HG02852 (cell line): Measurements from ENCODE around the gene ADAMTS8.

Source experiments
- ATAC-seq: cut with Tn5 transposase; IDR thresholded peaks from one replicate; pipeline ENCODE4 v1.9.1; 2021; ENCODE audit warnings: mild to moderate bottlenecking, moderate library complexity; ENCODE audit not compliant: unreplicated experiment

Gene ADAMTS8

DNA sequence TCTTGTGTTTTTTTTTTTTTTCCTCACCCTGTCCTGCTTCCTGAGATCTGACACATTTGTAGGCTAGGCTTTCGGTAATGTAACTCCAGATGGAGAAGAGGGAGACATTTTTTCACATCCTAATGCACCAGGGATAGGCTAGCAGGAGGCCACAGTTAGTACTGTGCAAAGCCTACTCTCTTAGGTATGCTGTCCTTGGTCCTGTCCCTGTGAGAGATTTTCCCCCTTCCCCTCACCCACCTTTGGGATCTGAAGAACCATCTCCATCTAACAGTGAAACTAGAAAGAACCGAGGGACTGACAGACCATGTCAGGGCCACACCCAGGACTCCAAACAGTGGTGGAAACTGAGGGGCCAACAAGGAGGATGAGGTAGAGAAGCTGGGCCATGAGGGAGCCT lies 29.2 kb downstream of the ADAMTS8 start:
- no peak for ATAC-seq

DNA sequence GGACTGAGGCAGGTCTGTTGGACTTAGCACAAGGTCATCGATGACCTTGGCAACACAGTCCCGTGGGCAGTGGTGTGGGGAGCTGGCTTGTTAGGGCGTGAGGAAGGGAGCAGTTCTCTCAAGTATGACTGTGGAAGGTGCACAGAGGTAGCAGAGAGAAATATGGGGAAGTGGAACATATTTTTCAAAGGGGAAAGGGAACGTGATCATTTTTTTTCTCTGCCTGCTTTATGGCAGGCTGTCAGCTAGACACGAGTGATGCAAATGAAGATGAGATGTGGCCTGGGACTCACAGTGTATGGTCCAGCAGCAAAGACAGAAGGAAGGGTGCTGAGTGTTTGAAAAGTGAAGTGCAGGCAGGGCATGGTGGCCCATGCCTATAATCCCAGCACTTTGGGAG lies 30.6 kb downstream of the ADAMTS8 start:
- ATAC-seq = no peak

DNA sequence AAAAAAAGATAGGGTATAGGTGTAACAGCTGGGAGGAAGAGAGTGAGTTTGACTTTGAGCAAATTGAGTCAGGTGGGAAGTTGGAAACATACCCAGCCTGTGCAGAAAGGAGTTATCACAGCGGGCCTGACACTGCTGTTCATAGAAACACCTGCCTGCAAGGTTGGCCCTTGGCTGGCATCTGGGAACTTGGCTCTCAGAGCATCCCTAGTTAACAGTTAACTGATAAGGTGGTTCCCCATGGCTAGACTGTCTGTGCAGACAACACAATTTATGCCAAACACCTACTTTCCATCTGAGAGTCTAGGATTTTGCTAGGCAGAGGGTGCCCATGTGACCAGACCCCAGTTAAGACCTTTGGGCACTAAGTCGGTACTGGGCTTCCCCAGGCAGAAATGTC lies 31.4 kb downstream of the ADAMTS8 start:
- no peak for ATAC-seq

DNA sequence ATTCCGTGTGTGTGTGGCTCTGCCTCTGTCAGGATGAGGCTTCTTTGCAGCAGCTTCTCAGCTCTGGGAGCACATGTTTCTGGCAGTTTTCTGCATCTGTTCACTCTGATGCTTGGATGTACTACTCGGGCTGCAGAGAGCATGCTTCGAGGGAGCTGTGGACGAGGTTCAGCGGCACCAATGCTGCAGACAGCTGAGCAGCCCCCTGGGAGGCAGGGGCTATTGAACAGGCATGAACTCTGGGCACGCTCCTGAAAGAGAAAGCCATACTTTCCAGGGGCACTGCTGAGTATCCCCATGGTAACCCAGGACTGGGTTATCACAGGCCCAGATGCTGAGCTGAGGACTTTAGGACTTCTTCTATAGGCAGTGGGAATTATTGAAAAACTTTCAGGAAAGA lies 33.8 kb downstream of the ADAMTS8 start:
- ATAC-seq = no peak

DNA sequence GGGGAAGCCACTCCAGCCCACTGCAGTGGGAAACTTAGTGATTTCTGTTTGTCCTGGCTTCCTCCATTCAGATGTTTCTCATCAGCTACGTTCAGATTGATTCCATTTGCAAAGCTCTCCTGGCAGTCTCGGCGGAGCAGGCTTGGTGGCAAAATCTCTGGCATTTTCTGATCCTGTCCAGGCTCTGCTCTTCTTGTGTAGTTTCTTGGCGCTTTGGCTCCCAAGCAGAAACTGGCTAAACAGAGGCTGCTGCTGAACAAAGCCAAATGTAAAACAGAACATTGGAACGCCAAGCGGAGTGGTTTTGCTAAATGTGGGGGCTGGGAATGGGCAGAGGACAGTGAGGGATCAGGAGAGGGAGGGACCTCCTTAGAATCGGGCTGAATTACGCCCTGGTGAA lies 36.7 kb downstream of the ADAMTS8 start:
- no peak for ATAC-seq

DNA sequence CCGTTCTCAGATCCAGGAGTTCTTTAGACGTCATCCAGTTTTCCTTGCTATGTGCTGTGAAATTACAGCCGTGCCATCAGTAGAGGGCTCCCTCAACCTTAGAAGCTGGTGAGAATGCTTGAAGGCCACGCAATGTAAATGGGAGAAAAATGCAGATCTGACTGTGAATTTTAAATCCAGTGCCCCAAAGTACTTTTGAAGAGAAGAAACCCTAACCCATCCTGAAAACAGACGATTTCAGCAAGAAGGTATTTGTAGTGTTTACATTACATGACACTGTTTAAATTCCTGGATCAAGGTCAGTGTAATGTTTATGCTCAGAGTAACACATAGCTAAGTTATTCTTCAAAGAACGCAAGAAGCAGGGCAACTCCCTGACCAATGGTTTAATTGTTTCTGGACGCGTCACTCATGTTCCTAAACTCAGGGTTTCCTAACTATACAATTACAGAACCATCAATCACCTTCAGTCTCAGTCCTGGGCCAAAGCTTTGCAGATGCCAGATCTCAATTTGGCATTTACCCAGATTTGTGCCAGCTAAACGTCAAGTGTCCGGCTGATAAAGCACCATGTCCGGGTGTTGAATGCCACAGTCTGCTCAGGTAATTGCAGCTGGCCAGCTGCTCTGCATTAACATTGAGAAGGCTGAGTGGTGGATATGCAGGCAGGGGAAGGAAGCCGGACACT lies 38.2 kb downstream of the ADAMTS8 start:
- ATAC-seq = no peak

DNA sequence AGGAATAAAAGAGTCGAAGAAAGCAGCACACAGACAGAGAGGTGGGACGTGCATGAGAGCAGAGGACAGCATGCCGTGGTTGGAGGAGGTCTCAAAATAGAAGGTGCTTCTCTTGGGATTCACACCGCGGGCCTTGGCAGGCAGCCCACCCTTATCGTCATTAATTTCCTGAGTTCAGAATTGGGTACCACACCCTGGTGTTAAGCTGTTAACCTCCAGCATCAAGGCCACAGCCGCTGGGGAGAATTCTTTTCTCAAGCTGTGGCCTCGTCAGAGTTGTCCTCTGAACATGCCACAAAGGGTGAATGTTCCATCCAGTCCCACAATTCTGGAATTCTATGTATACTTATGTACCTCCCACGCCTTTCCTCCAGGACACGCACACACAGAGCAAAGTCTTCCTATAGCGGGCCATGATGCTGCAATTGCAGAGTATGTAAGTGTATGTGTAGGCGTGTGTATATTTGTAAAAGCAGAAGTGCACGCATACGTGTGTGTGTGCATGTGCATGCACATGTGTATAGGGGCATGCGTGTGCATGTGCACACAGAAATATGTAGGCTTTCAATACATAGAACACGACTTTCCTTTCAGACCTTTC lies 39.0 kb downstream of the ADAMTS8 start:
- no peak for ATAC-seq

DNA sequence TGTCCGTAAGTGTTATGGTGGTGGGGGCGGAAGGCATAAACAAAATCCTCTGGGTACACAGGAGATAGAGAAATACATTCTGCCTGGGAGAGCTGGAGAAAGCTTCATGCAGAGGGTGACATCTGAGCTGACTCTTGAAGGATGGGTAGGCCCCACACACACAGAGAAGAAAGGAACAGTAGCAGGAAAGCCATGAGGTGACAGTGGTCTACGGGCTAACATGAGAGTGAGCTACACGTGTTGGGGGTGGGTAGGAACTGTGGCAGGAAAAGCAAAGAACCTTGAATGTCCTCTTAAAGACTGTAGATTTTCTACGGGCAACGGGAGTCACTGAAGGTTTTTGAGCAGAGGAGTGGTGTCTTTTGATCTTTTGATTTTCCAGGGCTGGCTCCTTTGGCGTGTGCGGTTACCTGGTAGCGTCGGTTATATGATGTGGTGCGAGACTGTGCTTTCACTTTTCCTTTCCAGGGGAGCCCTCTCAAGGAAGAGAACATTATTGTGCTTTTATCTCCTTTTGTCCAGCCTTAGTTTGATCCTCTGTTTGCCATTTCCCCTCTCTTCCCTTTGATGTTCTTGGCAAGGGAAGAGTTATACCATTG lies 39.7 kb downstream of the ADAMTS8 start:
- ATAC-seq = no peak

DNA sequence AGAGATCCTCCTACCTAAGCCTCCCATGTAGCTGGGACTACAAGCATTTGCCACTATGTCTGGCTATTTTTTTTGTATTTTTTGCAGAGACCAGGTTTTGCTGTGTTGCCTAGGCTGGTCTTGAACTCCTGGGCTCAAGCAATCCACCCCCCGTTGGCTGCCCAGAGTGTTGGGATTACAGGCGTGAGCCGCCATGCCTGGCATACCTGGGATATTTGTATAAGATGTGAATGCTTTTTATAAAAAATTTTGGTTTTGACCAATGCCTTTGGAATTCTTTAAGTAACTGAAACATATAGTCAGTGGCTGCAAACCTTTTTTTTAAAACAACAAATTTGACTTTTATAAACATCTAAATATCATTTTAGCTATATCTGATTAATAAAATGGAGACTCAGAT lies 42.4 kb downstream of the ADAMTS8 start:
- ATAC-seq = no peak

DNA sequence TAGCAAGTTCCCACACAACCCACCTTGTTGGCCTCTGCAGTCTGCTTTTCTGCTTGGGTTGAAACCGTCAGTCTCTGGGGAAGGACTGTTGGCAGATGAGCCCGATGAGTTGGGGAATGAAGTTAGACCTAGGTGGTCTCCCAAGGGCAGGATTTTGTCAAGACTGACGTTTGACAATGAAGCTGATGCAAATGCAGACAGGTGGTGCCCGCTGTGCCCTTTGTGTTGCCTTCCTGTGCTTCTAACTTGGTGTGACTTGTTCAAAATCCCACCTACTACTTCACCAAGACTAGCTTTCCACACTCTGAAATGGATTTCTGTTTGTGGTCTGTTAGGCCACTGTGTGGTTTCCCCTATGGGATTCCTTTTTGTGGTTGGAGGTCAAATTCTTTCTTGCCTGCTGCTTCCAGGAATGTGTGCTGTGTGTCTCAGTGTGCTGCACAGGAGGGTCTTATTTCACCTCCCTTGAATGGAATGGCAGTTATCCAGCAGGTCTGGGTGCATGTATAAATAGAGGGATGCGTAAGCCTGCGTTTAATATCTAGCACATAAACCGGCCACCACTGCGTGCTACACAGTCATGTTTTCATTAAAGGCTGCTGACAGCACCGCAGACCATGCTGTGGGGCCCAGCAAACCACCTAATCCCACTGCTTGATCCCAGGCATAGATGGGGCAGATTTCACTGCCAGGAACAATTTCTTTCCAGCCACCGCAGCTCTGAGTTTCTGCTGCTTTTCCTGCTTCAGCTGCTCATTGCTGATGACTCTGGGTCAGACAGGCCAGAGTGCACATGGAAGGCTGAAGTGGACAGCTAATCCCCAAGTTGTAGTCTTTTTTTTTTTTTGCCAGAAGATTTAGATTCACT lies 44.8 kb downstream of the ADAMTS8 start:
- no peak for ATAC-seq

DNA sequence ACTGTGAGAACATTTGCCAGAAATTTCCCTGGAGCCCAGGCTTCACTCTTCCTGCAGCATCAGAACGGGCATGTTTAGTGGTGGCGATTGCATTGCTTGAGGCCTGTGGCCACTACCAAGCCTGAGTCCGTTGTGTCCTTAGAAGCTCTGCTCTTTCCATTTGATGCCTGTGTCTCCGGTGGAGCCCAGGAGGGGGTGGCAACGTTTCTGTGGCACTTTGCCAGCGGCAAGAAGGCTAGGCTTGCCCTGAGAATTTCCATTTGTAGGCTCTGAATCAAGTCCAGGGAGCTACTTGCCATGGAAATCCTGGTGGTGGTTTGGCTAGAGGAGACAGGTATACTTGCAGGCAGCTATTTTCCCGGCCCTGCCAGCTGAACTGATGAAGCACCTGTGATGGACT lies 47.1 kb downstream of the ADAMTS8 start:
- no peak for ATAC-seq

DNA sequence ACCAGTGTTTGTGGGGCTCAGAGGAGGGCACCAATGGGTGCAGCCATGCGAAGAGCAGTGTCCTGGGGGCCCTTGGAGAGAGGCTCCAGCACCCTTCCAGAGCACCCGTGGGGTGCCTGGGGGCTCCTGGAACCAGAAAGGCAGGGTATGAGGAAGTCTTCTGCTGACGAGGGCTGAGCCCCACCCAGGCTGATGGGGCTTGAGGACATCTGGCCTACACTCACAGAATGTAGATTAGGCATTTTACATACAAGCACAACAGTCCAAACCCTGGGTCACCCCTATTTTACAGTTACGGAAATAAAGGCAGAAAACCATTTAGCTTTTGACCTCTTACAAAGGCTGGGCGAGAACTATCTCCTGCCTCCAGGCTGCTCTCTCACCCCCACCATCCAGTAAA lies 47.6 kb downstream of the ADAMTS8 start:
- no peak for ATAC-seq

DNA sequence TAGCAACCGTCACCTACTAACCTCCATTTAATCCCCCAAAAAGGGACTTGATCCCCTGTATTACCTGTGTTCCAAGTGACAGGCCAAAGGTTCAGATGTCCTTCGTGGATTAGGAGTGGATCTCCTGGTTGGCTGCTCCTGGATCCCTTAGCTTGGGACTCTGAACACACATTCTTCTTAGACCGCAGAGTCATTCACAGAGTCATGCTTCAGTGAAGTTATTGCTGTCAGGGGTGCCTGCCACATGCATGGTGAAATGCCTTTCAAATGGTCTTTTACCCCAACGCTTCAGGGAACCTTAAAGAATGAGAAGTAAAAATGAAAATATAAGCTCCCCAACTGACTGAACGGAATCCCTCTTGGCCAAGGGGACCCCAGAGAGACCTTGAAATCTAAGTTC lies 49.1 kb downstream of the ADAMTS8 start:
- no peak for ATAC-seq

DNA sequence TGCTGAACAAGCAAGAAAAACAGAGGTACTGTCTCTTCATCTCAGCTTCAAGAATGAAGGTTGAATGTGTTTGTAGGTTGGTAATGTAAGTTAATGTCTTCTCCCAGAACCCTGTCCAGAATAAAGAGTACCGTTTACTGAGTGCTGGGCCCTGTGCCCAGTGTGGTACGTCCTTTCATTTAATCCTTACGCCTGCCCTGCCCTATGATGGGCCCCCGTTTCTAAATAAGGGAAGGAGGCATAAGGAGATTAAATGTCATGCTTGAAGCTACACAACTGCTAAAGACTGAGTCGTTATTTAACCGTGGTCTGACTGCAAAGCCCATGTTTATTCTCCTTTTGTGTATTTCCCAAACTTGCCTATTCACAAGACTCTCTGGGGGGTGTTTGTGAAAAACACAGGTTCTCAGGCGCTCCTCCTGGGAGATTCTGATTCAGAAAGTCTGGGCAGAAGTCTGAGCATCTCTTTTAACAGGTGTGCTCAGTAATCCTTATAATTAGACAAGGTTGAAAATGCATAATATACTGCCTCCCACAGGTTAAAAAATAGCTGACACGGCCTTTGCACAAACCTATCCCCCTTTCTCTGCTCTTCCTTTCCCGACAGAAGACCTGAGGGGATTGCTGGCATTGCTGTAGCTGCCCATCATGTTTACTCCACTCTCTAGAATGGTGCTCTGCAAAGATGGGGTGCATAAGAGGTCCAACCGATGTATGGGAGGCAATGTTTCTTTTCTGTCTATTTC lies 57.4 kb downstream of the ADAMTS8 start:
- ATAC-seq = no peak

DNA sequence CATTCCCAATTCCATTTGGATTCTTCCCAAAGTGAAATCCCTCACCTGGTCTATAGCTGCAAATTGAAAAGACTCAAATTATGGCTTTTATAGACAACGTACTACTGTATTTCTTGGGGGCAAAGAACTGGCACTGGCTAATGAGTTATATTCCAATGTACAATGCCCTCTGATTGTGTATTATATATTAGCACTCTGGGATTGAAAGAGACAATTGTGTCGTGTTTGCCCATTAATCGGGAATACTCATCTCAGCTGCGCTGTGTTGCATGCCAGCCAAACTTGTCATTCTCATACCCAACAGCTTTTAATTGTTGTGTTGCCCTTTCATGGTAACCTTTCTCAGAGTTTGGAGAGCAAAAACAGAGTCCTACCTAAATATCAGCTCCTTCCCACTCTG lies 58.7 kb downstream of the ADAMTS8 start:
- no peak for ATAC-seq

DNA sequence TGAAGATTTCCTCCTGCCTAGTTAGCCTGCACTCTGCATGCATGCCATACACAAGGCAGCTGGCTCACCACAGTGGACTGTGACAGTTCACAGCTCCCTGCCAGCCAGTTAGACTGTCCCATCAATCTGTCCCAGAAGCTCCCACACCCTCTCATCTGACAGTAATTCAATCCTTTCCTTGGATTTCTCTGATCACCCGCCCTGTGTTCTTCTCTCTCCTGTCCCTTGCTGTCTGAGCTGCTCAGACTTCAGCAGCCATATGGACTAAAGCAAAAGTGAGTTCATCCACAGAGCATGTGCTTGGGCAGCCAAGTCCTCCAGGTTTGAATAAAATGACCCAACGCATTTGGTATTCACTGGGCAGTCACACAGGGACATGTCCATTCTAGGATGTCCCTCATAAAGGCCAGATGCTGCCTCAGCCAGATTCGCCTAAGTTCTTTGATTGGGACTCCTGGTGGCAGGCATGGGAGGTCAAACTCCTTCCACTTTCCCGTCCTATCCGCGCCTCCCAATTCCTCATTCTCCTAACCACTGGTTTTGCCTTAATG lies 59.2 kb downstream of the ADAMTS8 start:
- ATAC-seq = no peak

DNA sequence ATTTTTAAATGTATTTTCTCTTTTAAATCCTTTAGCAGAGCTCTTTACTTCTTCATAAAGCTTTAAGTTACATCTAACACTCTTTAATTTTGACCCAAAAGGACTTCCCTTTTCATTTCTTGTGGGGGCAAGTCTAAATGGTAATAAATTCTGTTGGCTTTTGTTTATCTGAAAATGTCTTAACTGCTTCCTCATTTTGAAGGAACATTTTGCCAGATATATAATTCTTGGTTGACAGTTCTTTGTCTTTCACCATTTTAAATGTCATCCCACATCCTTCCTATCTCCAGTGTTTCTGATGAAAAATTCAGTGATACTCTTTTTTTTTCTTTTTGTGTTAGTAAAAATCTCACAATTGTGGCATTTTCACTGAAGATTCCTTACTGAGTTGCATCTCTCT lies 69.0 kb downstream of the ADAMTS8 start:
- ATAC-seq = no peak

DNA sequence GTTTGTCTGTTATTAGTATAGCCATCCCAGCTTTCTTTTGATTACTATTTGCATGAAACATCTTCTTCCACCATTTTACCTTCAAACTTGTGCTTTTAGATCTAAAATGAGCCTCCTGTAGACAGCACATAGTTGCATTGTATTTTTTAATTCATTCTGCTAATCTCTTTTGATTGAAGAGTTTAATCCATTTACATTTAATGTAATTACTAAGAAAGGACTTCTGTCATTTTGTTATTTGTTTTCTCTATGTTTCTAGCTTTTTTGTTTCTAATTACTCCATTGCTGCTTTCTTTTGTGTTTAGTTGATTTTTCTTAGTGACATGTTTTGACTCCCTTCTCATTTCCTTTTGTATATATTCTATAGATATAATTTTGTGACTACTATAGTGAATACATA lies 70.0 kb downstream of the ADAMTS8 start:
- no peak for ATAC-seq
